Measurements from ENCODE around the gene BRK1.
"Not testable (repeated sequence)": the region's sequence is repeated elsewhere in the genome, so short reads cannot be mapped to it uniquely, and the experiment has no call there.

Gene BRK1

DNA sequence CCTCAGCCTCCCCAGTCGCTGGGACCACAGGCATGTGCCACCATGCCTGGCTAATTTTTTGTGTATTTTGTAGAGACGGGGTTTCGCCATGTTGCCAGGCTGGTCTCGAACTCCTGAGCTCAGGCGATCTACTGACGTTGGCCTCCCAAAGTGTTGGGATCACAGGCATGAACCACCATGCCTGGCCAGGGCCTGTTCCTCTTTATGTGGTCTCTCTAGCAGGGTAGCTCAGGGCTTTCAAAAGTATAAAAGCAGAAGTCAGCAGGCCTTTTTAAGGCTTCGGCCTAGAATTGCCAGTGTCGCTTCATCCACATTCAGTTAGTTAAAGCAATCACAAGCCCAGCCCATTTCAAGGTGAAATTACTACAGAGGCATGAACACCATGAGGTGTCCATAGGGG is 33.8 kb downstream of the BRK1 start:
- no peak for DNase-seq

DNA sequence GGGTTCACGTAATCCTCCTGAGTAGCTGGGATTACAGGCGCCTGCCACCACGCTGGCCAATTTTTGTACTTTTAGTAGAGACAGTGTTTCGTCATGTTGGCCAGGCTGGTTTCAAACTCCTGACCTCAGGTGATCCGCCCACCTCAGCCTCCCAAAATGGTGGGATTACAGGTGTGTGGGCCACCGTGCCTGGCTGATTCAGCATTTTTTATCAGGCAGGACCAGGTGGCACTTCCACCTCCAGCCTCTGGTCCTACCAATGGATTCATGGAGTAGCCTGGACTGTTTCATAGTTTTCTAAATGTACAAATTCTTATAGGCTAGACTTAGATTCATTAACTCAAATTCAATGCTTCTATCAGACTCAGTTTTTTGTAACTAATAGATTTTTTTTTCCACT is 35.5 kb downstream of the BRK1 start:
- DNase-seq, result no peak

DNA sequence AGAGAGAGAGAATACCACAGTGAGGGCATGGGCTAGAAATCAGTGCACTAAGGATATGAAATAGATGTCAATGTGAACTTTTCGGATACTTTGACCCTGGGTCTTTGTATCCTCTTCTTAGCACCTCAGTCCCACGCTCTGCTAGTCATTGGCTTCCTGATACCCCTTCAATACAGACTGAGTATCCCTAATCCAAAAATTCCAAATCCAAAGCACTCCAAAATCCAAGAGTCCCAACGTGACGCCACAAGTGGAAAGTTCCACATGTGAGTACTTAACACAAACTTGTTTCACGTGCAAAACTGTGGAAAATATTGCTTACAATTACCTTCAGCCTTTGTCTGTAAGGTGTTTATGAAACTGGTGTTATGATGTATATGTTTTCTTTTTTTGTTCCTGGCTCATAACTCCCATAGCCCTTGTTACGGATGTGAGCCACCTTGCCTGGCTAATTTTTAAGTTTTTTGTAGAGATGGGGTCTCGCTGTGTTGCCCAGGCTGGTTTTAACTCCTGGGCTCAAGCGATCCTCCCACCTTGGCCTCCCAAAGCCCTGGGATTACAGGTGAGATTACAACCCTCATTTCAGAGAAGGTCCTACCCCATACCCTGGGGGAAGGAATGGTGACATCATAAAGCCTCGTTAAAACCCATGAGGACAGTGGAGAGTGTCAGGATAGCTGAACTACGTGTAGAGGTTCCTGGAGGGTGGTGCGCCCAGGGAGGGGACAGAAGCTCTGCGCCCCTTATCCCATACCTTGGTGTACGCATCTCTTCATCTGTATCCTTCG is 39.1 kb downstream of the BRK1 start:
- no peak for DNase-seq

DNA sequence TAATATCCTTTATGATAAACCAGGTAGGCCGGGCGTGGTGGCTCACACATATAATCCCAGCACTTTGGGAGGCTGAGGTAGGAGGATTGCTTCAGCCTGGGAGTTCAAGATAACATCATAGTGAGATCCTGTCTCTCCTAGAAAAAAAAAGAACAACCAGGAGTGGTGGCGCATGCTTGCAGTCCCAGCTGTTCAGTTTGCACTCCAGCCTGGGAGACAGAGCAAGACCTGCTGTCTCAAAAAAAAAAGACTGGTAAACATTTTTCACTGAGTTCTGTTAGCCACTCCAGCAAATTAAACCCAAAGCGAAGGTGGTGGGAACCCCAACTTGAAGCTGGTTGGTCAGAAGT is 39.6 kb downstream of the BRK1 start:
- no peak for DNase-seq

DNA sequence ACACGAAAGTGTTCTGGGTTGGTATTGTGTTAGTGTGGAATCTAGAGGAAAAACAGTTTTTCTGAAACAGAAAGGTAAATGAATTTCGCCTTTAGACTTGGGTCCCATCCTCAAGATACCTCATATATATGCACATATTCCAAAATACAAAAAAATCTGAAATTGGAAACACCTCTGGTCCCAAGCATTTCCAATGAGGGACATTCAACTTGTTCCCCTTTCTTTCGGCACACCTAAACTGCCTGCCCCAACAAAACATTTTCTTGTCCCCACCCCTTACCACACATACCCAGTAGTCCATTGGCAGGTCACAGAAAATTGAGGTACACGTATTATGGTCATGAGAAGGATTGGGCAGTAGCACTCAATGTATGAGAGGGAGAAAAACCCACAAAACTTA is 40.2 kb downstream of the BRK1 start:
- DNase-seq, result no peak

DNA sequence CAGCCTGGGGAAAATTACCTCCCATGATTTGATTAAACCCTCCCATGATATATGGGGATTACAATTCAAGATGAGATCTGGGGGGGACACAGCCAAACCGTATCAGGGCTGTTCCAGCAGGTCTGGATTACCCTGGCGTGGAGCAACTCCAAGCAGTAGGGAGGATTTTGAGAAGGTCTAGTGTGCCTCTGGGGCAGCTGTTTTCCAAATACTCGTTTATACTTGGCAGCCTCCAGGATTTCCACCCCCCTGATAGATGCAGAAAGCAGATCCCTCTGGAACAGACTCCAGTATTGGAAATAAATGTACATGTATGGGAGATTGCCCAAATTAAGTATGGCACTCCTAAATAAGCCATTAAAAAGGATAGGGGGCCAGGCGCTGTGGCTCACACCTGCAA is 41.6 kb downstream of the BRK1 start:
- DNase-seq, result no peak

DNA sequence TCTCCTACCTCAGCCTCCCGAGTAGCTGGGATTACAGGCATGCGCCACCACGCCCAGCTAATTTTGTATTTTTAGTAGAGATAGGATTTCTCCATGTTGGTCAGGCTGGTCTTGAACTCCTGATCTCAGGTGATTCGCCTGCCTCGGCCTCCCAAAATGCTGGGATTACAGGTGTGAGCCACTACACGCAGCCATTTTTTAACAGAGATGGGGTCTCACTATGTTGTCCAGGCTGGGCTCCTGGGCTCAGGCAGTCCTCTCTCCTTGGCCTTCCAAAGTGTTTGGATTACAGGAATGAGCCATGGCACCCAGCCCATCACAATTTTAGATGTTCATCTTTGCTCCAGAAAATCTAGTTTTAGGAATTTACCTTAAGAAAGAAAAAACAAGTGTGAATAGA is 43.1 kb downstream of the BRK1 start:
- not testable (repeated sequence) for DNase-seq

DNA sequence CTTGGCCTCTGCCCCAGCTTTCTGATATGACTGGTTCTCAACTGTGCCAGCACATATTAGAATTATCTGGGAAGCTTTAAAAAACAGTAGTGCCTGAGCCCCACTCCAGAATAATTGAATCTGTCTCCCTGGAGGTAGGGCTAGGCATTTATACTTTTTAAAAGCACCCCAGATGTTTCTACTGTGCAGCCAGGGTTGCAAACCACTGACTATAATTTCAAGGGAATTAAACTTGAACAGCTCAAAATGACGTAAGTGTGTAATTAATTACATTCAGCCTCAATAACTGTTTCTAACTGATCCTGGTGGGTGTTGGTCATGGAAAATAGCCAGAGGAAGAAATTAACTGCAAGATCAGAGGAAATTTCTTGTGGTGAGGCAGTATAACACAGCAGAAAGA is 44.9 kb downstream of the BRK1 start:
- DNase-seq, result no peak

DNA sequence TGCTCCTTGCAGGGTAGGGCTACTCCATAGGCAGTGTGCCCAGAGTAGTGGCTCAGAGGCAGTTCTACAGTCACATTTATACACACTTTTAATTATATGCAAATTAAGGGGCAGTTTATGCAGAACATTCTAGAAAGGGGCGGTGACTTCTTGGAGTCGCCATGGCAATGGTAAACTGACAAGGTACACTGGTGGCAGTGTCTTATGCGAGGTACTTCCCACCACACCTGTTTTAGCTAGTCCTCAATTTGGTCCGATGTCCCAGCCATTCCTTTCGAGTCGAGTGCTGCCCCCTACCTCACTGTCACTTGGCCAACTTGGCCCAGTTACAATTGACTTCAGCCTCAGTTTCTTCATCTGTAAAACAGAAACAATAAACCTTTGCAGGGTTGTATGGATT is 45.5 kb downstream of the BRK1 start:
- no peak for DNase-seq

DNA sequence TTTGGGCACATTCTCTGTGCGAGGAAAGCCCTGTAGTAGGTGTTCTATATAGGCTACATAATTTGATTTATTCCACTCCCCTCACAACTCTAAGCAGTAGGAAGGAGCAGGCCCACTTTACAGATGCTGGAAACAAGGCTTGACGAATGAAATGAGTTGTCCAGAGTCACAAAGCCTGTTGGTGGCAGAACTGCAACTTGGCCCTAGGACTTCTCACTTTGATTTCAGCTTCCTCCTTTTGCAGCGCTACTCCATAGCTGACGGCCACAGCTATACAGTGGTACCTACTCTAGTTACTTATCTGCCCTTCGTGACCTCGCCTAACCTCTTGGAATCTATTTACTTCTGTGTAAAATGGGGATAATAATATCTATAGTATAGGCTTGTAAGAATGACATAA is 46.7 kb downstream of the BRK1 start:
- DNase-seq, result no peak

DNA sequence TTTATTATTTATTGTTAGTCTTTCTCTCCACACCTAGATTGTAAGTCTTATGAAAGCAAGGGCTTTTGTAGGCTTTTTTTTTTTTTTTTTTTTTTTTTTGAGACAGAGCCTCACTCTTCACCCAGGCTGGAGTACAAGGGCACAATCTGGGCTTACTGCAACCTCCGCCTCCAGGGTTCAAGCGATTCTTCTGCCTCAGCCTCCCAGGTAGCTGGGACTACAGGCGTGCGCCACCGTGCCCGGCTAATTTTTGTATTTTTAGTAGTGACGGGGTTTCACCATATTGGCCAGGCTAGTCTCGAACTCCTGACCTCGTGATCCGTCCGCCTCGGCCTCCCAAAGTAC is 48.7 kb downstream of the BRK1 start:
- not testable (repeated sequence) for DNase-seq

DNA sequence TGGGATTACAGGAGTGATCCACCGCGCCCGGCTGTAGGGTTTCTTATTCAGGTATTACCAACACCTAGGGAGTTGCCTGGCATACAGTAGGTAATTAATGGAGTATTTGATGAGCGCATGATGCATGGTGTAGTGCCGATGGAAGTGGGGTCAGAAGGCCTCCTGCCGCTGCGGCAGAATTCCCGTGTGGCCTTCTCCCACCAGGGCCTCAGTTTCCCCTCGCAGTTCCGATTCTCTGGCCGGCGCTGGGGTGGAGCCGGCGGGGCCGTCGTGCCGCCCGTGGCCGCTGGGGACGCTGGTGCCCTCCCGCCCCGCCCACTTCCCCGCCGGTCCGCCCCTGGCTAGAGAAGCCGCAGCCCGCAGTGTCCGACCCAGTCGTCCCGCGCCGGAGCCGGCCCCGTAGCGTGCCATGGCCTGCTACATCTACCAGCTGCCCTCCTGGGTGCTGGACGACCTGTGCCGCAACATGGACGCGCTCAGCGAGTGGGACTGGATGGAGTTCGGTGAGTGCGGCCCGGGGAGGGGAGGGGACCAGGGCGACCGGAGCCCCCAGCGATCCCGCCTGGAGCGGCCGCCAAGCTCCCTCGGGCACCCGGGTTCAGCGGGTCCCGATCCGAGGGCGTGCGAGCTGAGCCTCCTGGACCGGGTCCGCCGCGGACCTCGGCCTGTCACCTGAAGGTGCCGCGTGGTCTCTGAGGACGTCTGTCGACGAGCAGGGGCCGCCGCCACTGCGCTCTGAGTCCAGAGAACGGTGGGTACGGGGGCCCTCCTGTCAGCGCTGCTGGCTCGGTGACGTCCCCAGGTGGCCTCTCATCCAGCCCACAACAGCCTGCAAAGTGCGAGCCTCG is 49.3 kb downstream of the BRK1 start, which contains the start of gene IRAK2:
TSS of gene IRAK2 (plus strand) at position 374 of the 848 bp plus-strand sequence. CDS start at position 410, 36 bp downstream.
- DNase-seq, result peak; percentile 15

DNA sequence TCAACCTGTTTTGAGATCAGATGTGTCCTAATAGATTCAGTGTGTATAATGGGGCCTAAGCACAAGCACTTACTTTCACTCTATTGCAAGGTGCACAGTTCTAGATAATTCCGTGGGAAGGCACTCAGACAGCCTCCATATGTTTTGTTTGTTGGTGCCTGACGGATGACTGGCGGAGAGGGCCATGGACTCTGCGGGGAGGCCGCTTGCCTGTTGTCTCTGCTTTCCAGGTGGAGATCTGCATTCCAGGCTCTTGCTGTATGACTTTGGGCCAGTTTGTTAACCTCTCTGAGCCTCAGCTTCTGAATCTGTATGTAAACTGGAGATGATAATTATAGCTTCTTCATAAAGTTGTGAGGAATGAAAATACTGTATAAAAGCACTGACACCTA is 50.7 kb downstream of the BRK1 start:
- DNase-seq, result no peak

DNA sequence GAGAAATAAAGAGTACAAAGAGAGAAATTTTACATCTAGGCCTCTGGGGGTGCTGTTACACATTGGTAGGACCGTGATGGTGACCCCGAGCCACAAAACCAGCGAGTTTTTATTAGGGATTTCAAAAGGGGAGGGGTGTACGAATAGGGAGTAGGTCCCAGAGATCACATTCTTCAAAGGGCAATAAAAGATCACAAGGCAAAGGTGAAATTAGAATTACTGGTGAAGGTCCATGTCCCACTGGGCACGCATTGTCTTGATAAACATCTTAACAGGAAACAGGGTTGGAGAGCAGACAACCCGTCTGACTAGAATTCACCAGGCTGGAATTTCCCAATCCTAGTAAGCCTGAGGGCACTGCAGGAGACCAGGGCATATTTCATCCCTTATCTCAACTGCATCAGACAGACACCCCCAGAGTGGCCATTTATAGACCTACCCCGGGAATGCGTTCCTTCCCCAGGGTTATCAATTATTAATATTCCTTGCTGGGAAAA is 53.6 kb downstream of the BRK1 start:
- no peak for DNase-seq

DNA sequence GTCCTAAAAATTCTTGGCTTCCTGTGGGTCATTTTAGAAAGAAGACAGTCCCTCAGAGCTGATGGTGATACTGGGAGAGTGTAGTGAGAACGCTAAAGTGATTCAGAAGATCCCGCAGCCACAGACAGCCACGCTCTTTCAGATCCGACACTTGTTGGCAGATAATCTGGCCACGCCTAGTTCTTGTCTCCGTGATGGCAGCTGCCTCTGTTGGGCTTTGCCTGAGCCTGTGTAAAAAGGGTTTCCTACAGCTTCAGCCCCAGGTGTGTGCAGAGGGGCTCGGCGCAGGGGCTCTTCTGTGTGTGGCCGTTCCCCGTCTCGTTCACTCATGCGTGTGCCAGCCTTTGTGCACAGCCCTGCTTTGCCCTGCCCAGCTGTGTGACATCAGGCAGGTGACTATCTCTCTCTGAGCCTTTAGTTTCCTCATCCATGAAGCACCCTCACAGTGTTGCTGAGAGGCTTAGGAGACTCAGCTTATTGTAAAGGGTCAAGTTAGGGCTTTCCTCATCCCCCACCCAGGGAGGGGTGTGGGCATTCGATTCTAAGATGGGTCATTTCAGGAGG is 55.5 kb downstream of the BRK1 start:
- DNase-seq, result no peak

DNA sequence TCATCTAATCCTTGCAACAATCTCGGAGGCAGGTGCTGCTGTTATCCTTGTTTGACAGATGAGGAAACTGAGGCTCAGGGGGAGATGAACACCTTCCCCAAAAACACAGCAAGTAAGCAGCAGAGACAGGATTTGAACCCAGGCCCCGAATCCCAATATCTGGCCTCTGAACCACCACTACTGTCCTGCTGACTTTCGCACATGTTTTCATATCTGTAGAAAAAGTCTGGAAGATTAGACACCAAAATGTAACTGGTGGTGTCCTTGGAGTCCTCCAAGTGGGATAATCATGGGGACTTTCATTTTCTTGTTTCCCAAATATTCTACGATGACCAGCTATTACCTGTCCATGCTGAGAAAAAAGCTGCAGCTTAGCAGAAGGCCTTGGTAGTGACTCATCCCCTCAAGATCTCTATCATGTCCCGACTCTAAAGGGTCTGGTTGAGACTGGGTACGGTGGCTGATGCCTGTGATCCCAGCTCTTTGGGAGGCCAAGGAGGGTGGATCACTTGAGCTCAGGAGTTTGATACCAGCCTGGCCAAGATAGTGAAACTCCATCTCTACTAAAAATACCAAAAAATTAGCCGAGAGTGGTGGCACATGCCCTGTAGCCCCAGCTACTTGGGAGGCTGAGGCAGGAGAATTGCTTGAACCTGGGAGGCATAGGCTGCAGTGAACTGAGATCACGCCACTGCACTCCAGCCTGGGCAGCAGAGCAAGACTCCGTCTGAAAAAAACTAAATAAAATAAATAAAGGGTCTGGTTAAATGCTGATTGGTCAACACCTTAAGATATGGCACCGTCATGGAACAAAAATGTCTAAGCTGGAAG is 57.8 kb downstream of the BRK1 start:
- DNase-seq, result no peak

DNA sequence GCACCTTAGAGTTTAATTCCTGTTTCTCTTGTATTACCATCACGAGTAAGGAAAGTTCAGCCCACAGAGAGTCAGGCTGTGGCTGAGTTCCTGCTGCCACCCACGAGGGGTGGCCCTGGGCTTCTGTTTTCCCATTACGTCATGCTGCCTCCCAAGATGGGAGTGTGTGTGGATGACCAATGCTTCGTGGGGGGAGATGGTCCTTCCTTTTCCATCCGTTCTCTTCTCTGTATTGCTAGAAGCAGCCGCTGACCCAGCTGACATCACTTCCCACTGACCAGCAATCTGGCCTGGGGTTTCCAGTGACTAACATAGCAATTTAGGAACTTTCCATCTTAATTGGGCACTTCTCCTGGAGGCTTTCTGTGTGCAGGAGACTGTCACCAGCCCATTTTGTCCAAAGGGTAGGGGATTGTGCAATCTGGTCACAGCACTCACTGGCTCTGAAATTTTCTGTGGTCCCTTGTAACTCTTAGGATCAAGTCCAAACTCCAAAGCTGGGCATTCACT is 58.5 kb downstream of the BRK1 start:
- no peak for DNase-seq

DNA sequence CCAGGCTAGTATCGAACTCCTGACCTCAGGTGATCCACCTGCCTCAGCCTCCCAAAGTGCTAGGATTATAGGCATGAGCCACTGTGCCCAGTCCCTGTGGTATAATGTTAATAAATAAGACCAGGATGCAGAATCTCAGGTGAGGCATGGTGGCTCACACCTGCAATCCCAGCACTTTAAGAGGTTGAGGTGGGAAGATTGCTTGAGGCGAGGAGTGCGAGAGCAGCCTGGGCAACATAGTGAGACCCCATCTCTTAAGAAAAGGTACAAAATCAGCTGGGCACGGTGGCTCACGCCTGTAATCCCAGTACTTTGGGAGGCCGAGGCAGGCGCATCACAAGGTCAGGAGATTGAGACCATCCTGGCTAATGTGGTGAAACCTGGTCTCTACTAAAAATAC is 59.9 kb downstream of the BRK1 start:
- not testable (repeated sequence) for DNase-seq

DNA sequence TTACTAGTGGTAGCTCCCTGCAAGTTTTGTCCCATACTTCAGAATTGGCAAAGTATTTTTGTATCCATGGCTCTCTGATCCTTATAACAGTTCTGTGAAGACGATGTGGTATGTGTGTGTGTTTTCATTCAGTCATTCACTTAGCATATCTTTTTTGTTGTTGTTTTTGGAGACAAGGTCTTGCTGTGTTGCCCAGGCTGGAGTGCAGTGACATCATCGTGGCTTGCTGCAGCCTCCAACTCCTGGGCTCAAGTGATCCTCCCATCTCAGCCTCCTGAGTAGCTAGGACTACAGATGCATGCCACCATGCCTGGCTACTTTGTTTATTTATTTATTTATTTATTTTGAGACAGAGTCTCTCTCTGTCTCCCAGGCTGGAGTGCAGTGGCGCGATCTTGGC is 60.7 kb downstream of the BRK1 start:
- DNase-seq, result not testable (repeated sequence)
